Ecto neural progenitor cell (in vitro differentiated cells): ENCODE measurements around the gene SYT6.

Experiments used
- DNase-seq: peaks from one replicate; pipeline ENCODE4 v3.0.0-alpha.2; 2018; ENCODE audit warnings: low spot score

The SYT6 gene

DNA sequence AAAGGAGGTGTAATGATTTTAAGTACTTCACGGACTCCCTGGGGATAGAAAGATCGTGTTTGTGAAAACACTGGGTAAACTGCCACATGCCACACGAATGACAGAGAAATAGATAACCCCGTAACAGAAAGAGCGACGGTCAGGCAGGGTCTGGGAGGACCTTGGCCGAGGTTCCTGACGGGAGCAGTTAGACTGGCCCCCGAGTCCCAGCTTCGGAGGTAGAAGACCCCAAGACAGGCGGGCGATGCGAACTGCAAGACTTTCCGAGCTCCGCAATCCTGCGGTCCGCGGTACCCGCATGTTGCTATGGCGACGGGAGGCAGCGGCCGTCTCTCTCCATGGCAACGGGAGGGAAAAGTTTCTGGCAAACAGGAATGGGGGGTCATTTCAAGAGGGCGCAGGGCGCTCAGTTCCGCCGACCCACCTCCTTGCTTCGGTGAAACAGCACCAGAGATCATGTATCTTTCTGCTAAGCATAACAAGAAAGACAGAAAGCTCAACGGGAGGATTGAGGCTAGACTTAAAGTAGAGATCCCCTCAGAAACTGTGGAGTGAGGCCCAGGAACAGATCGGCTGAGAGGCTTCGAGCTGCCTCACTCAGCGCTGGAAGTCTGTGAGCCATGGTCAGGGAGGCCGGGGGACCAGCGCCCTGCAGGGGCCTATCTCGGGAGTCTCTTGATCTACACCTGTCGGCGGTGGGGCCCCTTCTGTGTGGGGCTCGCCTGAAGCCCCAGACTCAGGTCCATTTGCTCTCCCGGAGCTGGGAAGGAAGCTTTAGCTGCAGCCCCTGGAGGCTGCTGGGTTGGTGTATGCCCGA, 685 bp upstream of the SYT6 start:
- peak; percentile 73 for DNase-seq

- DNase-seq, result peak; percentile 73
Observed at GRCh38 chr1:114152508-114153260, 985 bp downstream of the SYT6 start.

GRCh38 chr1:114152089-114152507, 1.6 kb downstream of the SYT6 start:
- peak; percentile 62 for DNase-seq

DNA sequence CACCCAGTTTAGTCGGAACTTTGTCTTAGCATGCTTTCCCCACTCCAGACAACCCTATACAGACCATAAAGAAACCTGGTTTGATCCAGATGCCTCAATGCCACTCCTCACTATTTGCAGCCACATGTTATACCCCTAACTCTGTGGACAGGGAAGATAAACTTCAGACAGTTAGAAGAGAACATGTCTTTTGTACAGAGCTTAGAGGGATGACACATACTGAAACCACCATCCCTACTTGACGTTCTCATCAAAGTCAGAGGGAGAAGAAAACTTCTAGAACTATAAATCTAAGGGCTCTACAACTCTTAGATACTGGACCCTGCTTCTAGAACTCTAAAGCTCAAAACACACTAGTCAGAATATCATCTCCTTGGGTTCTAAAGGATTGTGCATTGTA, 3.7 kb downstream of the SYT6 start:
- no peak for DNase-seq

GRCh38 chr1:114149211-114149610, 4.5 kb downstream of the SYT6 start:
- DNase-seq, result no peak

DNA sequence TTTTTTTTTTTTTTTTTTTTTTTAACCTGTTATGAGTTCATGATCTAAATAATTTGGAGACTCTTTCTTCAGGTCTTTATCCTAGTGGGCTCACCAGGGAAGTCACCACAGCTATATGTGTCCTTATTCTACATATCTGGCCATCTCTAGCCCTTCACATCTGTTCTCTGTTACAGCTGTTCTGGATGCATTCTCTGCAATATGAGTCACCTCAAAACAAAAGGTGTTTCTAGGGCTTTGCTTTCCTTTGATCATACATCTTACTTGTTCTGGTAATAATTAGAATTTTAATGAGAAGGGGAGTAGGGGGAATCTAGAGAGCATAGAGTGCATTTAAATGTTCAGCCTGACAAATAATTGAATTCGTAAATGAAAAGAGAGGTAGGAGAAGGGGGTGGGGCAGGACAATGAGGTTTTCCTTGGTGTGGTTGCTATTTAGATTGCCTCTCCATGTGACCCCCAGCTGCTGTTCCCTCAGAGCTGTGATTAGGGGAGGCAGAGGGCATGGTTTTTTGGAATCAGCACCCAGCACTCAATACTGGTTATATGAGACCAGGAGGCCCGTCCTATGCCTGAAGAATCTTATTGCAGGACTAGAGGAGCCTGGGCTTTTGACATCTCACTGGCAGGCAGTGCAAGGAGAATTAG, 8.0 kb downstream of the SYT6 start:
- no peak for DNase-seq

DNA sequence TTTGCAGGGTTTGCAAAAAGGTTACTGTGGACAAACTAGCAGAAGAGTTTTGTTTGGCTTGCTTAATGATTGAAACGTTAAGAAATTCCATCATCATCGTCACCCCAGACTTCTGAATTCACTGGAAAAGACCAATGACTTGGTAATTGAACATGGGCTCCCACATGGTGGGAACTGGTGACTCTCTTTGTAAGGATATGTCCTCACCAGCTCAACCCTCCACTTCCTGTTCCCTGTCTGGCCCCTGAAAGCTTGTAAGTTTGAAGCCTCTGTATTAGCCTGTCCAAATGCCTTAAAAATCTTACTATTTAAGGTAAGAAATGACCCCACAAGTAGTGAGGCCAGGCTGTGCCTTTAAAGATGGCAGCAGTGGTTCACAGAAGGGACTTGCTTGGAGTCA, 9.7 kb downstream of the SYT6 start:
- no peak for DNase-seq

GRCh38 chr1:114139540-114139939, 14.1 kb downstream of the SYT6 start:
- DNase-seq, result no peak

- no peak for DNase-seq
Observed at GRCh38 chr1:114137497-114137896, 16.2 kb downstream of the SYT6 start.

DNA sequence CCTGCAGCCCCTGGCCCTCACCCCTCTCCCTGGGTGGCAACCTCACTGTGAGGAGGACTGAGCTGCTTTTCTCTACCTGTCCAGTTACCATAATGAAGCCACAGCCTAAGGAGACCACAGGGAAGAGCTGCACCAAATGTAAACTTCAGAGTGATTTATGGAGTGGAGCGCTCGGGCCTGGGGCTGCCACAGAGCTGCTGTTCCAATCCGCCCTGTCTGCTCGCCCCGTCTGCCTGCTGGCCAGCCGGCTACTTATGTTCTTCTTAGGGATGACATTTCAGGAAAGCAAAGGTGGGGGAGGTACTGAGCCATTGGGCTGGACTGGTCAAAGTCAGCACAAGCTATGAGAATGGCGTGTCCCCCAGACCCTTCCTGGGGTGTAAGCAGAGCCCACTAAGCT, 17.9 kb downstream of the SYT6 start:
- no peak for DNase-seq

GRCh38 chr1:114134518-114134917, 19.2 kb downstream of the SYT6 start:
- no peak for DNase-seq

DNA sequence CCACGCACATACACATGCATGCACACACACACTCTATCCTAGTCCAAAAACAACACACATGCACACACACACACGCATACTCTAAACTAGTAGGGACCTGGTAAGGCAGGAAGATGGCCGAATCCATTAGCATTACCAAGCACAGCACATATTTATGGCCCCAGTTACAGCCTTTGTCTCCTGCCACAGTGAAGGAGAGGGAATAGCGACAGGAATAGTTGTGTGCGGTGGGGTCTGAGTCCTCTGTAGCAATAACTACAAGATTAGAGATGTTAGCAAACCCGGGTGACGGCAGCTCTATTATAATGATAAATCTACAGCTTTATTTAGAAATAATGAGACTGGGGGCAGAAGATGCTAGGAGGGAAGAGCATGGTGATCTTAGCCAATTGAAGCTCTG, 20.5 kb downstream of the SYT6 start:
- no peak for DNase-seq

- DNase-seq, result no peak
Observed at GRCh38 chr1:114131526-114132220, 22.0 kb downstream of the SYT6 start.

DNA sequence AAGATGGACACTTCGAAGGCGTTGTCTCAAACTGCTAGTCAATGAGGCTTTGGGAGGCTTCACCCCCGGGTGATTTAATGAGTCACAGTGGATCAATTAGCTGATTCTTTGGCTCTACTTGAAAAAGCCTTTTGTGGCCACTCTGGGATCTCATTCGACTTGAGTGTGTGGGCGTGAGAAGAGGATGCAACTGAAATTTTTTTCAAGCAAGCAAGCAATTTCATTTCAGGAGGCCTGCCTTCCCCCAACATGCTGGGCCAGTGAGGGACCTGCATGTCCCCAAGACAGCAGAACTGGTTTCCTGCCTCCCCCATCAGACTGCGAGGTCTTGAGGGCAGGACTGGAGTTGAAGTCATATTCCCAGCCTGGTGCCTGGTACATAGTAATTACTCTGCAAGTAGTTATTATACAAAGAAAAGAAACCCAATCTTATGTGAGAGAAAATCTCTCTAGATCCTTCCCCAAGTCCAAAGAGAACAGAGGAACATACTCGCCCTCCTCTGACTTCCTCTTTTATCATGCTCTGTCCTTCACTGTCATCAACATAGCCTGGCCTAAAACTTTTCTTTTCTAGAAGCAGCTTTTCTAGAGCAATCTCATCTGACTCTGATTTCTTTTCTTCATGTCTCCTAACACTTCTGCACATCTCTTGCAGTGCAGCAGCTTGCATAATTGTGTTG, 22.7 kb downstream of the SYT6 start:
- no peak for DNase-seq

GRCh38 chr1:114130213-114130612, 23.5 kb downstream of the SYT6 start:
- no peak for DNase-seq

- DNase-seq, result no peak
Observed at GRCh38 chr1:114128293-114128692, 25.4 kb downstream of the SYT6 start.

DNA sequence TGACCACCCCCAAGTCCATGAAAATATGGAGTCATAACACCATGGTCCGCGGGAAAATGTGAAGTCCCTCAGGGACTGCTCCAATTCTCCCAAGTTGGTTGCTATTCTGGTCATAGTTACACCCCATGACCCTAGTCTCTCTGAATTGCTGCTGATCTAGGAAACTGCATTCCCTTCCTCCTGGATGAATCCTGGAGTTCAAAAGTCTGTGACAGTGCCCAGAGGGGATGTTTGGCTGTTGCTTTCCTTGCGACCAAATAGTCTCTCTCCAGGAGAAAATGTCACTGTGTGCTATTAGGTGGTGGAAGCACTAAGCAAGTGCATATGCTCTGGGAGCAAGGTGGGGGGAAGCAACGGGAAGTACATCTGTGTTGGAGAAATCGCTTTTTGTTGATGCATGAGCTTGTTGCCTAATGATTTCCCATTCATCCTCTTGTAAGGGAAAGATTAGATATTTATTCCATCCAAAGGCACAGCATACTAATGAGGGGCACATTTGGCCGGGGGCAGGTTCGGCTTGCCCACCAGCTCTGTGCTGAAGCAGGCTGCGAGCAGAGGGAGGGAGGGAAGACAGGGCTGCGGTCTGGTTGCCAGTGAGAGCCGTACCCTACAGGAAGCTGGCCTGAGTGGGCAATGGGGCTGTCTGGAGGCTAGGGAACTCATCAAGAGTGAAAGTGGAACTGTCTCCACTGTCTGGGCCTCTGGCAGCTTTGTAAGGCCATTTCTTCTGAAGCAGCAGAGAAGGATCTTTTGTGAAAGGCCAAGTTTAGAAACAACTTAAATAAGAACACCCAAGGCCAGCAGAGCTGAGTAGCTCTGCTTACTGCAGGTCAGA, 27.2 kb downstream of the SYT6 start:
- no peak for DNase-seq

DNA sequence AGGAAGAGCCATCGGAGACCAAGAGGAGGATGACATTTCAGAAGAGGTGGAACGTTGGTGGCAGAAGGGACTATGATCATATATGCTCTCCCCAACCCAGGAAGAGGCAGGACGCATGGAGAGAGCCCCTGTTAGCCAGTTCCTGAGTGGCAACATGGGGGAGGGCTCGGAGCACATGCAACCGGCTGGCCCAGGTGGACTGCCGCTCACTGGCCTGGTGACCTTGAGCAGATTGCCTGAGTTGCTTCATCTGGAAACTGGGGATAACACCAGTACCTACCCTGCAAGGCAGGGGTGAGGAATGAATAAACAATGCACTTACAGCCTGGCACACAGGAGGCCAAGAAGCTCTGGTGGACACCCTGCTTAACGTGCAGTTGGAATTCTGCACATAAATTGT, 29.0 kb downstream of the SYT6 start:
- no peak for DNase-seq

DNA sequence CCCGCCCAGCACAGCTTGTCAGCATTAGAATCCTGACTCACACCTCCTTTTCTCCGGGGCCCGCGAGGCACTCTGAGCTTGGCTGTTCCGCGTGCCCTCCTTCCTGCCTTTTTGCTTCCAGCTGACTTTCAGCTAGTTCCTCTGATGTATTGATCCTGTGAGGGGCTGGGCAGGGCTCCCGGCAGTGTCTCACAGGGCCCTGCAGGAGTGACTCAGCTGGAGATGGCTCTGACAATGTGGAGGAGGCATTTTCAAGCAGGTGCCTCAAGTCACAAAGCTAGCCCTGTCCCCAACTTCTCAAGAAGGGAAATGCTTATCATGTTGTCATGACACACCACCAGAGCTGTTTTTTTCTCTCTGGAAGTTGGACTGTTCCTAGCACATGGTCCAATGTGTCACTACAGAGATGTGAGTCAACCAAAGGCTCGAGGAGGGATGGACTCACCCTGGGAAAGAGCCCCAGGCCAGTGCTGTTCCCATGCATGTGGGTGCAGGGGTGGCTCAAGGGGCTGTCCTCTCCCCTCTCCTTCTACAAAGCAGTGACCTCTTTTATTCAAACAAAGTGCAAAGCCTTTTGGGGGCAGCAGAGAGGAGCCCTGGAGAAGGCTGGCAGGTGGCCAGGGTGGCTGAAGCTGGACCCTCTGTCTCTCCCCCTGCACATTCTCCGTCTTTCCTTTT, 30.6 kb downstream of the SYT6 start:
- no peak for DNase-seq

DNA sequence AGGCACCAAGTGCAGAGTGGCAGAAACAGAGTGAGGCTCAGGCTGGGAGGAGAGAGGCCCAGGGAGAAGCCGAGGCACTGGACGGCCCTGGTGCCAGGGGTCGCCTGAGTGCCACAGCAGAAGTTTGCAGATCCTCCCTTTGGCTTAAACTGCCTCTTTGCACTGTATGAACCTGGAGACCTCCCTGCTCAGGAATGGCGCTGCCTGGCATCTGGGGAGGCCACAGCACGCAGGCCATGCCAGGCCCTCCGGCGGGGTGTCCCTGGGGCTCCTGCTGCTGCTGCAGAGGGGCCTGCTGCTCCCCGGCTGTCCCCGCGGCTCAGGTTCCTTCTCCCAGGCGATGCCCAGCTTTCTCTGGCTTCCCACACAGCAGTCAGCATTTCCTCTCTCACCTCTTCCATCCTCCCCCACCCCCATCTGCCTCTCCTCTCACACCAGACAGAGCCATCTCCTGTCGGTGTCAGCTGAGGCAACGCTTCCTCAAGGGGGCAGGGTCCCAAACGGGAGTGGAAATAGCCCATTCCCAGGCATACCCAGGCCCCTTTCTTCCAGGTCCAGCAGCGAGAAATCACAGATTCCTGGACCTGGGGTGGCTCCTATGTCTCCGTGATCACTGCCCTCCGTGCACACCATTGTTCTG, 35.2 kb downstream of the SYT6 start:
- no peak for DNase-seq
